Prostate gland (tissue), 2 donors: ENCODE measurements around the gene ADARB2. TPM values are rescaled to one million over a fixed set of nuclear protein-coding genes. Genes with fewer than 3 reads are reported as not detected.
"Not testable (repeated sequence)": the region's sequence is repeated elsewhere in the genome, so short reads cannot be mapped to it uniquely, and the experiment has no call there.

Experiments
- DNase-seq: peaks from one replicate; pipeline ENCODE4 v3.0.0-alpha.2; 2019; ENCODE audit warnings: low spot score
- H3K27ac ChIP-seq, 2 donors: fragments of 200-600 bp; sonication (generic); 2 replicates each; pipeline ENCODE4 v1.5.1; 2017 to 2019
- H3K27me3 ChIP-seq: fragments of 200-600 bp; sonication (generic); replicated peaks from 2 replicates; pipeline ENCODE4 v1.5.1; 2019; ENCODE audit not compliant: insufficient read depth
- H3K36me3 ChIP-seq, 2 donors: fragments of 200-600 bp; sonication (generic); 1 replicate in 1 of 2; 2 replicates in 1 of 2; pipeline versions ENCODE4 v1.5.1 to v1.8.1; 2017 to 2019
- H3K4me1 ChIP-seq: fragments of 200-600 bp; sonication (generic); replicated peaks from 2 replicates; pipeline ENCODE4 v1.5.1; 2019
- H3K4me3 ChIP-seq, 2 donors: fragments of 200-600 bp; sonication (generic); 2 replicates each; pipeline ENCODE4 v1.5.1; 2017 to 2019
- H3K9me3 ChIP-seq: fragments of 200-600 bp; sonication (generic); 2 replicates; pipeline ENCODE4 v1.5.1; 2017
- CTCF ChIP-seq, 4 experiments: fragments of 200-600 bp in 2 of 4; fragments of 450-650 bp in 2 of 4; sonication (generic) in 2 of 4; IDR thresholded peaks; 1 replicate in 3 of 4; 2 replicates in 1 of 4; pipeline ENCODE4 v1.5.1; 2016 to 2019; ENCODE audit warnings: antibody characterized with exemption in 4 of 4, mild to moderate bottlenecking in 2 of 4, moderate library complexity in 2 of 4
- POLR2A ChIP-seq: fragments of 450-650 bp; IDR thresholded peaks from one replicate; pipeline ENCODE4 v1.6.1; 2016; ENCODE audit warnings: antibody characterized with exemption, mild to moderate bottlenecking
- POLR2AphosphoS5 ChIP-seq: sonication (generic); formaldehyde crosslinking; IDR thresholded peaks from one replicate; pipeline ENCODE4 v1.6.1; 2017; ENCODE audit warnings: antibody characterized with exemption
- WGBS: methylation state at CpG from one replicate; pipeline ENCODE4 v1.1.5; 2018; 5-methylcytosine and 5-hydroxymethylcytosine counted together
- intact Hi-C: fragments of 100-400 bp; cut with DNase I; formaldehyde crosslinking; loops from one replicate; pipeline ENCODE4 v1.14.2; 2022
- total RNA-seq, 2 donors: library from RNA; depleted of rRNA; stranded (reverse); fragments of >200 nt; gene quantifications; one replicate each; pipeline ENCODE4 v1.1.0, GENCODE V29; 2016

The ADARB2 gene
- total RNA-seq, 2 donors from 2014 or later: 0.36 to 10.5 TPM

- WGBS: 85% methylated on average over 14 of the region's 14 CpGs
- intact Hi-C loops: no loop called here
- no peaks in the 10 kb centered on the region for H3K4me1 ChIP-seq
- no peaks in the 10 kb centered on the region for H3K9me3 ChIP-seq
- no peak overlapping the region for H3K4me3 ChIP-seq
- H3K27ac ChIP-seq: no peak overlapping the region
- no peaks in the 10 kb centered on the region for H3K36me3 ChIP-seq
- DNase-seq: no peak
- no peaks in the 10 kb centered on the region for H3K27me3 ChIP-seq
- TF ChIP-seq POLR2A: no peak
- TF ChIP-seq CTCF (IDR thresholded peaks at IDR 0.05): no peak
- no peak for TF ChIP-seq POLR2AphosphoS5
Measured at GRCh38 chr10:1776127-1776662, 38.9 kb upstream of the ADARB2 start.

- no peak for DNase-seq
- no peaks in the 10 kb centered on the region for H3K36me3 ChIP-seq
- intact Hi-C loops: no loop called here
- TF ChIP-seq POLR2AphosphoS5 (no peak), POLR2A (no peak), CTCF (IDR thresholded peaks at IDR 0.05) (no peak)
- H3K4me3 ChIP-seq: no peak overlapping the region
- H3K27me3 ChIP-seq: no peaks in the 10 kb centered on the region
- no peaks in the 10 kb centered on the region for H3K4me1 ChIP-seq
- no peak overlapping the region for H3K27ac ChIP-seq
- no peaks in the 10 kb centered on the region for H3K9me3 ChIP-seq
- WGBS: 42% methylated on average over 5 of the region's 5 CpGs
Measured at GRCh38 chr10:1774796-1775195, 37.5 kb upstream of the ADARB2 start.

- DNase-seq, H3K36me3 ChIP-seq, intact Hi-C loops, H3K4me3 ChIP-seq, H3K27ac ChIP-seq, H3K4me1 ChIP-seq, H3K9me3 ChIP-seq, H3K27me3 ChIP-seq: not testable (repeated sequence)
- WGBS: 94% methylated on average over 22 of the region's 23 CpGs
Measured at GRCh38 chr10:1773204-1773603, 35.9 kb upstream of the ADARB2 start.

- Histone ChIP-seq H3K27ac (no peak overlapping the region), H3K4me1 (no peaks in the 10 kb centered on the region), H3K4me3 (no peak overlapping the region), H3K27me3 (no peaks in the 10 kb centered on the region), H3K9me3 (no peaks in the 10 kb centered on the region), H3K36me3 (no peaks in the 10 kb centered on the region)
- DNase-seq: no peak
- intact Hi-C loops: no loop called here
- TF ChIP-seq POLR2AphosphoS5 (no peak), CTCF (IDR thresholded peaks at IDR 0.05) (no peak)
- 86% methylated on average over 10 of the region's 10 CpGs for WGBS
Measured at GRCh38 chr10:1766049-1766448, 28.7 kb upstream of the ADARB2 start.

GRCh38 chr10:1762076-1762475 is 24.8 kb upstream of the ADARB2 start:
- 51% methylated on average over 8 of the region's 8 CpGs for WGBS
- no peak for DNase-seq
- Histone ChIP-seq H3K9me3 (no peaks in the 10 kb centered on the region), H3K36me3 (no peaks in the 10 kb centered on the region), H3K27ac (no peak overlapping the region), H3K27me3 (no peaks in the 10 kb centered on the region), H3K4me3 (no peak overlapping the region), H3K4me1 (no peaks in the 10 kb centered on the region)
- no peak for TF ChIP-seq POLR2A
- no peak for TF ChIP-seq CTCF (IDR thresholded peaks at IDR 0.05)
- TF ChIP-seq POLR2AphosphoS5: no peak
- intact Hi-C loops: no loop called here
